ENCODE measurements around the gene SLC25A22. TPM values are rescaled to one million over a fixed set of nuclear protein-coding genes. Genes with fewer than 3 reads are reported as not detected.

Gene SLC25A22
- total RNA-seq, 2 experiments from 2014 or later, result 33.3 to 36.7 TPM

DNA sequence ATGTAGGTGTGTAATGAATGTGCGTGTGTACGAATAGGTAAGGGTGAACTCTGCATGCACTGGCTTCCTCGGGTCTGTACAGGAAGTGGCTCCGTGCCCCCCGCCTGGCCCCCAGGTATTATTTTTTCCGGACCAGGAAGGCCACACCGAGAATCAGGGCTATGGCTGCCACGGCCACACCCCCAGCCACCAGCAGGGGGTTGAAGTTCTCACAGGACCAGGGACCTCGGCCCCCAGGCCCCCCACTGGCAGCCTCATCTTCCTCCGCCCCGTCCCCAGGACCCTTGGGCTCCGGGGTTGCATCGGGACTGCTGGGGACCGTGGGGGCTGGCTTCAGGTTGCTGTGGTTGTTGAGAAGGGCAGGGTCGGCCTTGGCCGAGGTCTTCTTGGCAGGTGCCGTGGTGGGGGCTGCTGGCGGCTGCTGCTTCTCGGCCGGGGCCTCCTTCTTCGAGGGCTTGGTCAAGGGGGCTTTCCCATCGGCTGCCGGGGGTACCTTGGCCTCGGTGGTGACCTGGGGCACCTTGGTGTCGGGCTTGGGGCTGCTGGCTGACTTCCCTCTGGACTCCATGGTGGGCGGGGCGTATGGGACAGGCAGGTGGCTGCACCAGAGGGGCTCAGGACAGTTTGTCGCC is 10.0 kb downstream of the SLC25A22 start:
- Mint-ChIP-seq H3K27me3 (no peaks in the 10 kb centered on the region), H3K4me3 (no peak overlapping the region), H3K9me3 (no peaks in the 10 kb centered on the region), H3K4me1 (ENCODE audit: low read depth) (peaks cover 12% of the 10 kb centered on the region), H3K36me3 (ENCODE audit: low read depth) (peaks cover 8% of the 10 kb centered on the region), H3K27ac (no peak overlapping the region)
- ChIA-PET CTCF (no interaction called here), POLR2A (interaction anchor here (1.1 to 3.2 kb wide), 2 partner anchors 8 to 11 kb away, joined by 3 to 21 read pairs; partner anchors contain the start of gene GATD1)
- TF ChIP-seq, protein P1, sequence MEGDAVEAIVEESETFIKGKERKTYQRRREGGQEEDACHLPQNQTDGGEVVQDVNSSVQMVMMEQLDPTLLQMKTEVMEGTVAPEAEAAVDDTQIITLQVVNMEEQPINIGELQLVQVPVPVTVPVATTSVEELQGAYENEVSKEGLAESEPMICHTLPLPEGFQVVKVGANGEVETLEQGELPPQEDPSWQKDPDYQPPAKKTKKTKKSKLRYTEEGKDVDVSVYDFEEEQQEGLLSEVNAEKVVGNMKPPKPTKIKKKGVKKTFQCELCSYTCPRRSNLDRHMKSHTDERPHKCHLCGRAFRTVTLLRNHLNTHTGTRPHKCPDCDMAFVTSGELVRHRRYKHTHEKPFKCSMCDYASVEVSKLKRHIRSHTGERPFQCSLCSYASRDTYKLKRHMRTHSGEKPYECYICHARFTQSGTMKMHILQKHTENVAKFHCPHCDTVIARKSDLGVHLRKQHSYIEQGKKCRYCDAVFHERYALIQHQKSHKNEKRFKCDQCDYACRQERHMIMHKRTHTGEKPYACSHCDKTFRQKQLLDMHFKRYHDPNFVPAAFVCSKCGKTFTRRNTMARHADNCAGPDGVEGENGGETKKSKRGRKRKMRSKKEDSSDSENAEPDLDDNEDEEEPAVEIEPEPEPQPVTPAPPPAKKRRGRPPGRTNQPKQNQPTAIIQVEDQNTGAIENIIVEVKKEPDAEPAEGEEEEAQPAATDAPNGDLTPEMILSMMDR (IDR thresholded peaks at IDR 0.05), result no peak
- intact Hi-C loops (cut with micrococcal nuclease), result no loop called here
- DNase-seq, result peak; percentile 41
- ATAC-seq, result peak; percentile 19

DNA sequence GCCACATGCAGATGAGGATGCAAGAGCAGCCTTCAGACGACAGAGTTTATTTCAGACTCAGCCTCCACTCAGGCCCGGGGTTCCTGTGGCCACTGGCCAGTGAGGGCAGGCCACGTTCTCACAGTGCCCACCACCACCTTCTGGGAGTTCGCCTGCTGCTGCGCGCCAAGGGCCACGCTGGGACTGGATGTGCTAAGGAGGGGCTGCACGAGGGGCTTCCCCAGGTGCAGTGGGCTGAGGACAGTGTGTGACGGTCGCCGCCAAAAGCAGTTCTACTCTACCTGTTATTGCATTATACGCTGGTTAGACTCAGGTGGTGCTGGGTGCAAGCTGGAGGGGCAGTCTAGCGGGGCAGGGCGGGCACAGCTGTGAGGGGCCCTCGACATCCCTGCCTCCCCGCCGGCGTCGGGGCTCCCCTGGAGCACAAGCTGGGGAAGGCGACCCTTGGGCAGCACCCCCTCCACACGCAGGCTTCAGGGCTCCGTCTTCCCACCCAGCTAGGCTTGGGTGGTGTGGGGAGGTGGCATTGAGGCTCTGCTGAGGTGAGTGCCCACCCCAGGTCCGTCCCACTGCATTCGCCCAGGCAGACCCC is 10.9 kb downstream of the SLC25A22 start:
- no peaks in the 10 kb centered on the region for H3K9me3 Mint-ChIP-seq
- no peak for ATAC-seq
- TF ChIP-seq, protein P1 (IDR thresholded peaks at IDR 0.05), result no peak
- DNase-seq, result no peak
- H3K27me3 Mint-ChIP-seq, result no peaks in the 10 kb centered on the region
- no peak overlapping the region for H3K4me3 Mint-ChIP-seq
- peaks cover 12% of the 10 kb centered on the region for H3K4me1 Mint-ChIP-seq (ENCODE audit: low read depth)
- intact Hi-C loops (cut with micrococcal nuclease), result no loop called here
- no peak overlapping the region for H3K27ac Mint-ChIP-seq
- CTCF ChIA-PET, result no interaction called here
- peaks cover 8% of the 10 kb centered on the region for H3K36me3 Mint-ChIP-seq (ENCODE audit: low read depth)
- POLR2A ChIA-PET, result interaction anchor here (1.1 to 3.2 kb wide), 3 partner anchors 9 to 13 kb away, joined by 3 to 21 read pairs (median 3); partner anchors contain the start of gene GATD1

DNA sequence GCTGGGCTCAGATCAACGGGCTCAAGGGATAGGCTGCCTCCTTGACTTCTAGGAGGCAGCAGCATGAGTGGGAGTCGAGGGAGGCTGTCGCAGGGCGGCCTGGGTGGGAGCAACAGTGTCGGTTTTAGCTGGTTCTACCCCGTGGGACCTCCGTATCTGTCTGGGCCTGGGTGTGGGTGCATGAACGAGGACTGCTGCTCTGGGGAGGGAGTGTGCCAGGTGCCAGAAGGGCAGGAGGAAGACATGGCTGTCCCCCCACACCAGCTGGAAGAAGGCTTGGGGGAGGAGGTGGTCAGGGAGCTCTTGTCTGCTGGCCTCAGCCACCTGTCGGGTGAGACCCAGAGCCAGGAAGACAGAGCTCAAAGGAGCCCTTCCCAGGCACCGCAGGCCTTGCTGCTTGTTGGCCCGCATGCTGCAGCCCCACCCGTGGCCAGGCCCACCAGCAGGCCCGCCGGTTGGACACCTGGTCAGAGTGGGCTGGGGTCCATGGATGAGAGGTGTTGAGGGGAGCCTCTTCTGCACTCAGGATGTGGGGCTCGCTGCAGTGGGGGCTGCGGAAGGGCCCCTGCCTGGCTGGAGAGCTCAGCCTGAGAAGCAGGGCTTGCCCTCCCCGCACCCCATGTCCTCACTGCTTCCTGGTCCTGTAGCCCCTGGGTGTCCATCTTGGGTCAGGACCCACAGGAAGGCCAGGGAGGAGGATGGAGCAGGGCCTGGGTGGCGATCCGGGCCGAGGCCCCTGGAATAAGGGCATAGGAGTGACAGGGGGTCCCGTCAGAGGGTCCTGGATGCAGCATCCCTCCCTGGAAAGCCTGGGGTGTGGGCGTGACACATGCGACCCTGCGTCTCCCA is 11.6 kb downstream of the SLC25A22 start:
- no peaks in the 10 kb centered on the region for H3K27me3 Mint-ChIP-seq
- TF ChIP-seq, protein P1 (IDR thresholded peaks at IDR 0.05), result no peak
- H3K27ac Mint-ChIP-seq, result no peak overlapping the region
- CTCF ChIA-PET, result interaction anchor here (0.6 to 1.2 kb wide), 3 partner anchors 10 to 557 kb away, joined by 3 read pairs; no protein-coding TSS in a partner anchor
- no peak for DNase-seq
- no peak overlapping the region for H3K4me3 Mint-ChIP-seq
- intact Hi-C loops (cut with micrococcal nuclease), result no loop called here
- peaks cover 6% of the 10 kb centered on the region for H3K36me3 Mint-ChIP-seq (ENCODE audit: low read depth)
- ATAC-seq, result no peak
- peaks cover 15% of the 10 kb centered on the region for H3K4me1 Mint-ChIP-seq (ENCODE audit: low read depth)
- POLR2A ChIA-PET, result interaction anchor here (1.1 to 3.2 kb wide), 4 partner anchors 9 to 14 kb away, joined by 3 to 21 read pairs (median 6); partner anchors contain the start of gene GATD1
- no peaks in the 10 kb centered on the region for H3K9me3 Mint-ChIP-seq

DNA sequence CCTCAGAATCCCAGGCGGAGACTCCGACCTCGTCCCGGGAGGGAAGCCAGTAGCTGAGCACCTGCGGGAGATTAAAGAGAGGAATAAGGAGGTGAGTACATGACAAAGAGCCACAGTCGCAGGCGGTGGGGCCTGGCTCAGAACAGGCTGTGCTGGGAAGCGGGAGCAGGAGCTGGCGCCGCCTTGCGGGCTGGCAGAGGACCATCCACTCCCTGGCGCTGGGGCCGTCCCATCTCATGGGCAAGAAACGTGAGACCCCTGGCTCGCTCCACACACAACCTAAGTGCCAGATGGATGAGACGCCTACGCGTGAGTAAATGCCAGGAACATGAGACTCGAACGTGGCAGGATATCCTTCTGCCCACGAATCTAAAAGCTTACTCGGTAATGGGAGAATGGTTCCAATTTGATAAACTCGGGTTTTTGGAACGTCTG is 14.5 kb downstream of the SLC25A22 start:
- peak; percentile 58 for ATAC-seq

More for the DNA sequence above, 14.5 kb downstream of the SLC25A22 start:
- TF ChIP-seq, protein P1 (IDR thresholded peaks at IDR 0.05), result peak; percentile 56
- no peaks in the 10 kb centered on the region for H3K27me3 Mint-ChIP-seq
- peaks cover 21% of the 10 kb centered on the region for H3K4me1 Mint-ChIP-seq (ENCODE audit: low read depth)
- DNase-seq, result peak; percentile 49
- no peak overlapping the region for H3K4me3 Mint-ChIP-seq
- peaks cover 7% of the 10 kb centered on the region for H3K36me3 Mint-ChIP-seq (ENCODE audit: low read depth)
- intact Hi-C loops (cut with micrococcal nuclease), result no loop called here
- H3K9me3 Mint-ChIP-seq, result no peaks in the 10 kb centered on the region
- no peak overlapping the region for H3K27ac Mint-ChIP-seq
- CTCF ChIA-PET, result interaction anchor here (0.6 to 1.5 kb wide), 4 partner anchors 12 to 88 kb away, joined by 3 to 4 read pairs (median 4); partner anchors contain the start of genes DEAF1 and TMEM80
- POLR2A ChIA-PET, result interaction anchor here (0.8 to 1.1 kb wide), 3 partner anchors 8 to 19 kb away, joined by 3 read pairs; no protein-coding TSS in a partner anchor

All from activated CD8-positive, alpha-beta T cell treated with anti-CD3 and anti-CD28 coated beads for 36 hours (primary cell).